HG03097 (cell line): ENCODE results near the gene SGTA.
"Not testable (repeated sequence)": the region's sequence is repeated elsewhere in the genome, so short reads cannot be mapped to it uniquely, and the experiment has no call there.

Source experiments
- ATAC-seq: cut with Tn5 transposase; IDR thresholded peaks from one replicate; pipeline ENCODE4 v1.9.1; 2021; ENCODE audit not compliant: unreplicated experiment, low FRiP score

The SGTA gene

DNA sequence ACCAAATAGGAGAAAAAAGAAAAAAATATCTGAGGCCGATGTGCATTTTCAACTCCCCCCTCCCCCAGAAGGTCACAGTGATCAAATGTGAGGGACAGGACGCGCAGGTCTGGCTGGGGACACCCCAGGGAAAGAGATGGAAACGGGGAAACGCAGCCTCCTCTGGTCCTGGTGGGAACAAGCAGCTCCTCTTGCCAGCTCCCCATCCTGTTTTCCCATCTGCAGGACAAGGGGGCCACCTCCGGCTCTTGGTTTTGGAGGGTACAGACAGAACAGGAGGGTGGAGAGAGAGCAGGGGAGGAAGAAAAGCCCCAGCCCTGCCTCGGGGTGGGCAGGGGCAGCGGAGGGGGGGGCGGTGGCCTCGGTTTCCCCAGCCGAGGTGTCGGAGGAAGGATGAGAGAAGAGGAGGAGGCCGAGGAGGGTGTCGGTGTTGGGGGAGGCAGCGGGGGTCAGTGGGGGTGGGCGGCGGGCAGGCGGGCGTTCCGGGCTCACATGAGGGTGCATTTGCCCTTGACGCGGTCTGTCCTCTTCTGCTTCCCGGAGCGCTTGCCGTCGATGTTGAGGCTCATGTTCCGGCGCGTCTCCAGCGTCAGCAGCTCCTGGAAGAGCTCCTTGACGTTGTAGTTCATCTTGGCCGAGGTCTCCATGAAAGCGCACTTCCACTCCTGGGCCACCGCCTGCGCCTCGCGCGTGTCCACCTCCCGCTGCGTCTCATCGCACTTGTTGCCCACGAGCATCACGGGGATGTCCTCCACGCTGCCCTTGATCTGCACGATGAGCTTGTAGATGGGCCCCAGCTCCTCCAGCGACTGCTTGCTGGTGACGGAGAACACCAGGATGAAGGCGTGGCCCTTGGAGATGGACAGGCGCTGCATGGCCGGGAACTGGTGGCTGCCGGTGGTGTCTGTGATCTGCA is 66.1 kb downstream of the SGTA start:
- ATAC-seq = no peak

DNA sequence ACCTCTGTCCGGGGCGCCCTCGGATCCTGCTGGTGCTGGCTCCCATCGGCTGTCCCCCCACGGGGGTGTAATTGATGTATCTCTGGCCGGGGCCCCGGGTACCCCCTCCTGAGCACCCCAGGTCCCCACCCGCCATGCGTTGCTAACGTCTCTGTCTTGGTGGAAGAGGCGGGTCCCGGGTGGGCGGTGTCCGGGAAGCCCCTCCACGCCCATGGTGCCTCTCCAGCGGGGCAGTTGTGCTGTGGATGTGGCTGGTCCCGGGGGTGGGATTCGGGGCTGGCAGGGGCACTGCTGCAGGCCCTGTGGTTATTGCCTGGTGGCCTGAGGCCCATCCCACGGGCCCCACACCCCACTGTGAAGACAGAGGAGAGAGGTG is 66.8 kb downstream of the SGTA start:
- ATAC-seq = no peak

DNA sequence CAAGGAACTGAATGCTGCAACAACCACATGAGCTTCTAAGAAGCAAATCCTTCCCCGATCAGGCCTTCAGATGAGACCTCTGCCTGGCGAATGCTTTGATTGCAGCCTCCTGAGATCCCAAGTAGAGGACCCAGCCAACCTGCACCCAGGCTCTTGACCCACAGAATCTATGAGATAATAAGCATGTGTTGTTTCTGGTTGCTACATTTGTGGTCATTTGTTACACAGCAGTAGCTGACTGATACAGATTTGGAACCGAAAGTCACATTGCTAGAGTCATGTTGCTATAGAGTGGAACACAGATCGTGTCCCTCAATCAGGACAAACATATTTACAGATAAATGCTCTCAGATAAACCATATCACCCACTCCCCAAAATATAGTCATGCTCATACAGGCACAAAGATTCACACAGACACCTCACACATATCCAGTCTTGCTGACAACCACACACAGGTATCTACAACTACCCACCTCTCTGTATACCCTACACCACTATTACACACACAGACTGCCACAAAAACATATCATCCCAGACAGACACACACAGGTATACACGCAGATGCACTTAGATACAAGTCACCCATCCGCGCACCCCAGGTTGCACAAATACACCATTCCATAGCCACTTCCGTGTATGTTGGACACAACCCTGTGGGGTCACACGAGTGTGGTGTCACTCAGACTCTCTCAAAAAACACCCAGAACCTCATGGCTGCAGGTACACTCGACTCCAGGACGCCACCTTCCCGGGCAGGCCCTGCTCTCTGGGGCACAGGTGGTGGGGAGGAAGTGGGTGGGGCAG is 67.4 kb downstream of the SGTA start:
- ATAC-seq = no peak

DNA sequence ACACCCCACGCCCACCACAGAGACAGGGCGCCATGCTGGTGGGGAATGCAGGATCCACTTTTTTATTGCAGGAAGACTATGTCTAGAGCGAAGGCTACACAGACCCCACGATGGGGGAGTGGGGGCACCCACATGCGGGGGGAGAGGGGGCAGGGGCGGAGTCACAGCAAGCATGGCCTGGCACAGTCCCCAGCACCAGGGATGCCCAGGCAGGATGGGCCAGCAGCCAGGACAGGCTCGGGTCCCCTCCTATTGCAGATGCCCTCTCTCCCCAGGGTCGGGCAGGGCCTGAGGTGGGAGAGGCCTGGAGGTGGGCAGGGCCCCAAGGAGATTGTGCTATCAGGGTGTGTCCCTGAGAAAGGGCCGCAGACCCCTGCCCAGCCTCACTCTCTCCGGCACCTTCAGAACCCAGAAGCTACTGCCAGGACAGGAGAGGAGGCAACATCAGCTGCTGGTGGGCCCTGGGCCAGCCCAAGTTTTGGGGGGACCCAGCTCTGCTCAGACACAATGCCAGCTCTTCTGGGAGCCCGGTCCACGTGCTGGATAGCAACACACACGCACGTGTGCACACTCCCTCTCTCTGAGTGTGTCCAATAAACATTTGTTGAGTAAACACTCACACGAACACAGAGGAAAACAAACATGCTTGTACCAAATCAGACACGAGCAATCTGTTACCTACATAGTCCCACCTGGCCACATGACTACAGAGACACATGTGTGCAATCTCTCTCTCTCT is 68.4 kb downstream of the SGTA start:
- ATAC-seq = no peak

GRCh38 chr19:2714102-2714501 is 69.0 kb downstream of the SGTA start:
- ATAC-seq = not testable (repeated sequence)

GRCh38 chr19:2713170-2713569 is 69.9 kb downstream of the SGTA start:
- not testable (repeated sequence) for ATAC-seq

DNA sequence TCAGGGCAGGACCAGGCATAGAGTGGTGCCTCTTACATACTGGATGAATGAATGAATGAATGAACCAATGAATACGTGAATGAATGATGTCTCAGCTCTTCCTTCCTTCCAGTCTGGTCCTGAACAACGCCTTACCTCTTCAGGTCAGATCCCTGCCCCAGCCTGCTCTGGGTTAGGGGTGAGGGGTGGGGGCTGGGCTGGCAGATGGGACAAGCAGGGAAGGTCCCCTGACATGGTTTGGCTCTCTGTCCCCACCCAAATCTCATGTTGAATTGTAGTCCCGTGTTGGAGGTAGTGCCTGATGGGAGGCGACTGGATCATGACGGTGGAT is 71.2 kb downstream of the SGTA start:
- no peak for ATAC-seq

- peak; percentile 30 for ATAC-seq
Observed at GRCh38 chr19:2711172-2711874, 71.8 kb downstream of the SGTA start.

- ATAC-seq = no peak
Observed at GRCh38 chr19:2706251-2706650, 76.8 kb downstream of the SGTA start.
